ENCODE results near the gene TMCC1. TPM values are rescaled to one million over a fixed set of nuclear protein-coding genes. Genes with fewer than 3 reads are reported as not detected.

The TMCC1 gene
- total RNA-seq, 6 experiments from 2014 or later: 21.7 to 124 (median 25.2) TPM

DNA sequence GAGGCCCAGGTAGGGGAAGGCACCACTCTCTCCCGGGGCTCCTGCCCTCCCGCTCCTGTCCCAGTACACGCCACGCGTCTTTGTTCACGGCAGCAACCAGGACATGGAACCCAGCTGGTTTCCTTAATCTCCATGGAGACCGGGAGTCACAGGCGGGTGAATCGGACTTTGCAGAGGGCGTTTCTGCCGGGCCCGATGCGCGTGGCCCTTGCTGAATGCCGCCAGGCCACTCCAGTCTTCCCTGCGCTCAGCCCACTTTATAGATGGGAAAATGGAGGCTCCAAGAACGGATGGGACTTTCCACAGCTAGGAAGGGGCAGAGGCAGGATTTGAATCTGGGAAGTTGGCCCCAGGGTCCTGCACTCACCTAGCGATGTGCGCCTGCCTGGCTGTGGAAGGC lies 294.4 kb downstream of the TMCC1 start:
- intact Hi-C loops (cut with DNase I): no loop called here
- TF ChIP-seq, protein P1, sequence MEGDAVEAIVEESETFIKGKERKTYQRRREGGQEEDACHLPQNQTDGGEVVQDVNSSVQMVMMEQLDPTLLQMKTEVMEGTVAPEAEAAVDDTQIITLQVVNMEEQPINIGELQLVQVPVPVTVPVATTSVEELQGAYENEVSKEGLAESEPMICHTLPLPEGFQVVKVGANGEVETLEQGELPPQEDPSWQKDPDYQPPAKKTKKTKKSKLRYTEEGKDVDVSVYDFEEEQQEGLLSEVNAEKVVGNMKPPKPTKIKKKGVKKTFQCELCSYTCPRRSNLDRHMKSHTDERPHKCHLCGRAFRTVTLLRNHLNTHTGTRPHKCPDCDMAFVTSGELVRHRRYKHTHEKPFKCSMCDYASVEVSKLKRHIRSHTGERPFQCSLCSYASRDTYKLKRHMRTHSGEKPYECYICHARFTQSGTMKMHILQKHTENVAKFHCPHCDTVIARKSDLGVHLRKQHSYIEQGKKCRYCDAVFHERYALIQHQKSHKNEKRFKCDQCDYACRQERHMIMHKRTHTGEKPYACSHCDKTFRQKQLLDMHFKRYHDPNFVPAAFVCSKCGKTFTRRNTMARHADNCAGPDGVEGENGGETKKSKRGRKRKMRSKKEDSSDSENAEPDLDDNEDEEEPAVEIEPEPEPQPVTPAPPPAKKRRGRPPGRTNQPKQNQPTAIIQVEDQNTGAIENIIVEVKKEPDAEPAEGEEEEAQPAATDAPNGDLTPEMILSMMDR (IDR thresholded peaks at IDR 0.05): no peak
- TF ChIP-seq POLR2A (IDR thresholded peaks at IDR 0.05): no peak
- no peaks in the 10 kb centered on the region for H3K36me3 ChIP-seq
- 85% methylated on average over 10 of the region's 19 CpGs for WGBS (ENCODE audit: insufficient coverage, low coverage, low lambda C conversion rate, missing lambda C conversion rate)
- H3K27me3 ChIP-seq: no peaks in the 10 kb centered on the region
- peak overlapping the region in 1 of 3 donors; percentile 77 for H3K27ac ChIP-seq
- H3K4me3 ChIP-seq: no peak overlapping the region
- no peaks in the 10 kb centered on the region for H3K9me3 ChIP-seq
- peaks cover 0 to 14% (median 6%) of the 10 kb centered on the region in 4 donors for H3K4me1 ChIP-seq
- no peak for ATAC-seq
- DNase-seq: no peak

GRCh38 chr3:129598484-129598883 lies 295.0 kb downstream of the TMCC1 start:
- Histone ChIP-seq H3K36me3 (no peaks in the 10 kb centered on the region), H3K27me3 (no peaks in the 10 kb centered on the region), H3K27ac (peak overlapping the region in 2 of 3 donors; percentile 13 to 77), H3K4me1 (peaks cover 0 to 20% (median 9%) of the 10 kb centered on the region in 4 donors), H3K4me3 (no peak overlapping the region), H3K9me3 (no peaks in the 10 kb centered on the region)
- no peak for DNase-seq
- intact Hi-C loops (cut with DNase I): no loop called here
- no peak for TF ChIP-seq POLR2A (IDR thresholded peaks at IDR 0.05)
- TF ChIP-seq, protein P1 (IDR thresholded peaks at IDR 0.05): no peak
- 62% methylated on average over 3 of the region's 11 CpGs for WGBS (ENCODE audit: insufficient coverage, low coverage, low lambda C conversion rate, missing lambda C conversion rate)
- no peak for ATAC-seq

DNA sequence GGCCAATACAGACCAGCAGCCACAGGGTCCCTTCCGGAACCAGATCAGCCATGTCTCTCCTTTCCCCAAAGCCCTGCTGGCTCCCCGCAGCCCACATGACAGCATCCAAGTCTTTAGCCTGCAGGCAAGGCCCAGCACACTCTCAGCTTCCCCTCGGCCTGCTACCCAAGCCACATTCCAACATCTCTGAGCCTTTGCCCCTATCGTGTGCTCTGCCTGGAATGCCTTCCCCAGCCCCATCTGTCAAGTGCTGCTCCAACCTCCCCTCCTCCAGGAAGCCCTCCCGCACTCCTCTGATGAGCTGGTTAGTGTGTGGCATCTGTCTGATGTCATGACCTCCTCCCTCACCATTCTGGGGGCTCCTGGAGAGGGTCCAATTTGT lies 295.5 kb downstream of the TMCC1 start:
- DNase-seq (no peak), ATAC-seq (no peak)
- no peaks in the 10 kb centered on the region for H3K36me3 ChIP-seq
- no peaks in the 10 kb centered on the region for H3K9me3 ChIP-seq
- intact Hi-C loops (cut with DNase I): no loop called here
- H3K27ac ChIP-seq: peak overlapping the region in 1 of 3 donors; percentile 79
- WGBS (ENCODE audit: insufficient coverage, low coverage, low lambda C conversion rate, missing lambda C conversion rate): 52% methylated on average over 3 of the region's 5 CpGs
- TF ChIP-seq, protein P1 (IDR thresholded peaks at IDR 0.05): no peak
- no peak for TF ChIP-seq POLR2A (IDR thresholded peaks at IDR 0.05)
- H3K27me3 ChIP-seq: no peaks in the 10 kb centered on the region
- no peak overlapping the region for H3K4me3 ChIP-seq
- peaks cover 0 to 24% (median 10%) of the 10 kb centered on the region in 4 donors for H3K4me1 ChIP-seq

Small RNA genes lying within 50 kb of the gene (small RNA-seq; reads per million reads assigned to genes)
- 0 reads per million in 2 experiments for gene RF00026
- gene RNY3P13: 0 reads per million in 2 experiments

Other genes with a start within 250 kb of the TMCC1 start
- gene TRH, start 81.0 kb upstream of the TMCC1 start, total RNA-seq: not detected
- gene ALG1L2, start 188.1 kb upstream of the TMCC1 start, total RNA-seq: 1 to 10 TPM in 1 of 6 experiments, under 1 TPM in 1, not detected in 4; 0.61 to 1.3 TPM

All from right lobe of liver (tissue), 6 donors.